ENCODE measurements around the gene NPTX2.
"Not testable (repeated sequence)": the region's sequence is repeated elsewhere in the genome, so short reads cannot be mapped to it uniquely, and the experiment has no call there.

NPTX2 gene, protein sequence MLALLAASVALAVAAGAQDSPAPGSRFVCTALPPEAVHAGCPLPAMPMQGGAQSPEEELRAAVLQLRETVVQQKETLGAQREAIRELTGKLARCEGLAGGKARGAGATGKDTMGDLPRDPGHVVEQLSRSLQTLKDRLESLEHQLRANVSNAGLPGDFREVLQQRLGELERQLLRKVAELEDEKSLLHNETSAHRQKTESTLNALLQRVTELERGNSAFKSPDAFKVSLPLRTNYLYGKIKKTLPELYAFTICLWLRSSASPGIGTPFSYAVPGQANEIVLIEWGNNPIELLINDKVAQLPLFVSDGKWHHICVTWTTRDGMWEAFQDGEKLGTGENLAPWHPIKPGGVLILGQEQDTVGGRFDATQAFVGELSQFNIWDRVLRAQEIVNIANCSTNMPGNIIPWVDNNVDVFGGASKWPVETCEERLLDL

DNA sequence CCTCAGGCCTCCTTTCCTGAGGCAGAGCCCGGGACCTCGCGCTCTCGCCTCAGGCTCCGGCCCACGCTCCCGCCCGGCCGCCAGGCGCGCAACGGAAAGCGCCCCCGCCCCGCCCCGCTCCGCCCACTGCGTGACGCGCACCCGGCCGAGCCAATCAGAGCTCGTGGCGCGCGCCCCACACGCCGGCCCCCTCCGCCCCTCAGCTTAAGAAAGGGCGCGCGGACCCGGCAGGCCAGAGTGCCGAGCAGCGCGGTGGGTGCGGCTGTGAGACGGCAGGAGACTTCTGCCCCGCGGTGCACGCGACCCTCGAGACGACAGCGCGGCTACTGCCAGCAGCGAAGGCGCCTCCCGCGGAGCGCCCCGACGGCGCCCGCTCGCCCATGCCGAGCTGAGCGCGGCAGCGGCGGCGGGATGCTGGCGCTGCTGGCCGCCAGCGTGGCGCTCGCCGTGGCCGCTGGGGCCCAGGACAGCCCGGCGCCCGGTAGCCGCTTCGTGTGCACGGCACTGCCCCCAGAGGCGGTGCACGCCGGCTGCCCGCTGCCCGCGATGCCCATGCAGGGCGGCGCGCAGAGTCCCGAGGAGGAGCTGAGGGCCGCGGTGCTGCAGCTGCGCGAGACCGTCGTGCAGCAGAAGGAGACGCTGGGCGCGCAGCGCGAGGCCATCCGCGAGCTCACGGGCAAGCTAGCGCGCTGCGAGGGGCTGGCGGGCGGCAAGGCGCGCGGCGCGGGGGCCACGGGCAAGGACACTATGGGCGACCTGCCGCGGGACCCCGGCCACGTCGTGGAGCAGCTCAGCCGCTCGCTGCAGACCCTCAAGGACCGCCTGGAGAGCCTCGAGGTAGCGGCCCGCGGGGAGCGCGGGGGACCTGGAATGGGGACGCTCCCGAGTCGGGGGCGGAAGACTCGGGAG lies at the start of gene NPTX2:
NPTX2 (plus strand) TSS at position 235 of the 909 bp plus-strand sequence; CDS start at position 412, 177 bp downstream.
- 0 out of 2 replicates have a peak, but pooled peaks cover 4% of the 10 kb centered on the region for H3K36me3 ChIP-seq (ENCODE audit: insufficient read depth, low read depth, low read length)
- no peaks in the 10 kb centered on the region for H3K9me3 ChIP-seq (ENCODE audit: insufficient read depth, low read depth, low read length)
- H3K27ac ChIP-seq (ENCODE audit: low read length), result no peak within 1 kb of the TSS
- peak within 1 kb of the TSS; percentile 63 for H3K4me3 ChIP-seq (ENCODE audit: low read length)
- H3K4me1 ChIP-seq (ENCODE audit: insufficient read depth, low read length), result peaks cover 14% of the 10 kb centered on the region; the same call in 1 of the 2 replicates
- peak within 1 kb of the TSS; percentile 33; the same call in 1 of the 2 replicates for H3K9ac ChIP-seq (ENCODE audit: low read depth, low read length)
- H3K27me3 ChIP-seq (ENCODE audit: insufficient read depth, low read length), result peaks cover 87% of the 10 kb centered on the region

DNA sequence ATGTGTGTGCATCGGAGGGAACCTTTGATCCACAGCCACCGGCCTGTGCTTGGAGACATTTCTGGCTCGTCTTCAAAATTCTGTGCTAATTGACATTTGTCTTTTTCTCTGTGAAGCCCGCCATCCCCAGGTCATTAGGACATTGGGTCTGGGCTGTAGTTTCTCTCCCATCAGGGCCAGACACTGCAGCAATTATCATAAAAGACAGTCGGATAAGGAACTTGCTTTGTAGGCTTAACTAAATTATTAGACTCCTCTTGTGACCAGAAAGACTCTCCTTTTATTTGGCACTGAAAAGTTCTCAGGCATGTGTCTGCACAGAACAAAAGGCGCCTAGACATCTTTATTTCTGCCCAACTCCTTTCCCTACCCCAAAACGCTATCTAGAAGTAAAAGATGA lies 49.1 kb upstream of the NPTX2 start:
- no peak overlapping the region for H3K27ac ChIP-seq (ENCODE audit: low read length)
- H3K9ac ChIP-seq (ENCODE audit: low read depth, low read length), result no peak overlapping the region
- H3K4me1 ChIP-seq (ENCODE audit: insufficient read depth, low read length), result 0 out of 2 replicates have a peak, but pooled peaks cover 2% of the 10 kb centered on the region
- peaks cover 12% of the 10 kb centered on the region for H3K9me3 ChIP-seq (ENCODE audit: insufficient read depth, low read depth, low read length)
- H3K4me3 ChIP-seq (ENCODE audit: low read length), result no peak overlapping the region
- H3K27me3 ChIP-seq (ENCODE audit: insufficient read depth, low read length), result no peaks in the 10 kb centered on the region
- no peaks in the 10 kb centered on the region for H3K36me3 ChIP-seq (ENCODE audit: insufficient read depth, low read depth, low read length)

DNA sequence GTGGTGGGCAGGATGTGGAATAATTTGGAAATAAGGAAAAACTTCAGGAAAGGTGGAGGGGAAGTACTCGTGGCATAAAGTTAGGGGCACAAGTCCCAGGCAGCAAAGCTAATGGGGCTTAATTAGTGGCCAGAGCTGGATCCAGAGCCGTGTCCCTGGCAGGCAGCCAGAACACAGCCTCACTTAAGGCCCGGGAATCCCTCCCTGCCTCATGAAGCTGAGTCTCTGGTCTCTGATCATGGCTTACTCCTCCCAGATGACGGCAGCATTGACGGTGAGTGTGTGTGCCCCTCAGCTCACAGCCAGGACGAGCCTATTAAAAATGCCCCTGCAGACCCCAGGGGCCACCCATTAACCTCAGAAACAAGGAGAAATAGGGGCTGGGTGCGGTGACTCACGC lies 48.2 kb upstream of the NPTX2 start:
- Histone ChIP-seq H3K4me1 (ENCODE audit: insufficient read depth, low read length) (0 out of 2 replicates have a peak, but pooled peaks cover 2% of the 10 kb centered on the region), H3K36me3 (ENCODE audit: insufficient read depth, low read depth, low read length) (no peaks in the 10 kb centered on the region), H3K4me3 (ENCODE audit: low read length) (no peak overlapping the region), H3K27me3 (ENCODE audit: insufficient read depth, low read length) (no peaks in the 10 kb centered on the region), H3K9me3 (ENCODE audit: insufficient read depth, low read depth, low read length) (peaks cover 12% of the 10 kb centered on the region), H3K27ac (ENCODE audit: low read length) (no peak overlapping the region), H3K9ac (ENCODE audit: low read depth, low read length) (no peak overlapping the region)

DNA sequence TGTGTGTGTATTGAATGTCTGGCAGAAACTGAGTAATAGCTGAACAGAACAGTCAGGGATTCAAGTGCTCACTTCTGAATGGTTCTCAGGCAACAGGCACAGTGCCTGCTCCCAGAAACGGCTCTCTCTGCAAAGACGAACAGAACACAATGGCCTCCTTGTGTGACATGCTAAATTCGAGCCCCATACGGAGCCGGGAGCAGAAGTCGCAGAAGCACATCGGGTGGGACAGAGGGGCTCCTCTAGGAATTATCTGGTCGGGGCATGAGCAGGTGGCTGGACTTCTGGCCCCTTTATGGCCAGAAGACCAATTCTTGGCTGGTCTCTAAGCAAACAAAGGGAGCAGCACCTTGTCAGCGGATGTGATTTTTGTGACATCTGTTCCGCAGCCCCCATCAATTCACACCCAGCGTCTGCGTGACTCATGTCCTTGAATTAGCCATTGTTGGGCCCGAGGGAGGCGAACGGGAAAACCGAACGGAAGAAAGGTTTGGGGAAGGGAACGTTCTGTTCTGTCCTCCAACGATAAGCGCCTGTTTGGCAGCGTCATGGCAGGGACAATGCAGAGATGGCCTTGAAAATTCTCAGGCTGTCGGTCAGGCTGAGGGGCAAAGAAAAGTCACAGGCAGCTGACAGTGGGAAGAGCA lies 47.3 kb upstream of the NPTX2 start:
- no peak overlapping the region for H3K4me3 ChIP-seq (ENCODE audit: low read length)
- H3K9ac ChIP-seq (ENCODE audit: low read depth, low read length), result no peak overlapping the region
- H3K4me1 ChIP-seq (ENCODE audit: insufficient read depth, low read length), result 0 out of 2 replicates have a peak, but pooled peaks cover 2% of the 10 kb centered on the region
- H3K9me3 ChIP-seq (ENCODE audit: insufficient read depth, low read depth, low read length), result peaks cover 5% of the 10 kb centered on the region; the same call in 1 of the 2 replicates
- no peaks in the 10 kb centered on the region for H3K27me3 ChIP-seq (ENCODE audit: insufficient read depth, low read length)
- H3K36me3 ChIP-seq (ENCODE audit: insufficient read depth, low read depth, low read length), result no peaks in the 10 kb centered on the region
- H3K27ac ChIP-seq (ENCODE audit: low read length), result no peak overlapping the region

DNA sequence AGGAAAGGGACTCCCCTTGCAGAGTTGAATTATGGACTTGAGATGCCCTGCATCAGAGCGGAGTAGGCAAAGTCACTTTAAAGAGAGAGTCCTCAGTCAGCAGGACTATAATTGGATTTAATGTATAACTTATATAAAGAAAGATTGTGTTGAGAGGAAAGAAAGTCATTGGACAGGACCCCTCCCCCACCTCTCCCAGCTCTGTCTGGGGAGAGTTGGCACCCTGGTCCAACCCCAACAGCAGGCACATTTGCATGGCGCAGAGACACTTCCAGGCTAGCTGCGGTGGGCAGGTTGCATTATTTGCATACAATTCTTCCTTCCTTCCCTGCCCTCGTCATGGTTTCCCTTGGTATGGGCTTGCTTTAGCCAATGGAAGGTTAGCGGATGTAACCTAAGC lies 46.1 kb upstream of the NPTX2 start:
- Histone ChIP-seq H3K4me3 (ENCODE audit: low read length) (no peak overlapping the region), H3K36me3 (ENCODE audit: insufficient read depth, low read depth, low read length) (no peaks in the 10 kb centered on the region), H3K27ac (ENCODE audit: low read length) (no peak overlapping the region), H3K4me1 (ENCODE audit: insufficient read depth, low read length) (0 out of 2 replicates have a peak, but pooled peaks cover 2% of the 10 kb centered on the region), H3K27me3 (ENCODE audit: insufficient read depth, low read length) (no peaks in the 10 kb centered on the region), H3K9ac (ENCODE audit: low read depth, low read length) (no peak overlapping the region), H3K9me3 (ENCODE audit: insufficient read depth, low read depth, low read length) (peaks cover 14% of the 10 kb centered on the region; the same call in 1 of the 2 replicates)

DNA sequence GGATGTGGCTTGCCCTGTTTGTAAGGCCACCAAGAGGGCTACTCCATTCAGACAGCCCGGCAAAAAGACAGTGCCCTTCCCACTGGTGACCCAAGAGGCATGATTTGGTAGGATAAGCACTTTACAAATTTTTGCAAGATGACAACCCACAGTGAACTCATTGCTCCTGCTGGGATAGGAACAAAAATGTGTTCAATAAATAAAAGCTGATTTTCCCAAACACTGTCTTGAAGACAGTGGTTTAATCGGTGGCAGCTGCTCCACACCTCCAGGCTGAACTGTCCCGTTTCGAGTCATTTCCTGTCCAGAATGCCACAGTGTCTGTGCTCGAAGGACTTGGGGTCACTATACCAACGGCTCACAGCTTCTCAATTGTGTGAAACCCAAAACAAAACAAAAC lies 45.1 kb upstream of the NPTX2 start:
- Histone ChIP-seq H3K27ac (ENCODE audit: low read length) (no peak overlapping the region), H3K4me1 (ENCODE audit: insufficient read depth, low read length) (0 out of 2 replicates have a peak, but pooled peaks cover 2% of the 10 kb centered on the region), H3K9me3 (ENCODE audit: insufficient read depth, low read depth, low read length) (peaks cover 19% of the 10 kb centered on the region; the same call in 1 of the 2 replicates), H3K4me3 (ENCODE audit: low read length) (no peak overlapping the region), H3K9ac (ENCODE audit: low read depth, low read length) (no peak overlapping the region), H3K36me3 (ENCODE audit: insufficient read depth, low read depth, low read length) (no peaks in the 10 kb centered on the region), H3K27me3 (ENCODE audit: insufficient read depth, low read length) (no peaks in the 10 kb centered on the region)

DNA sequence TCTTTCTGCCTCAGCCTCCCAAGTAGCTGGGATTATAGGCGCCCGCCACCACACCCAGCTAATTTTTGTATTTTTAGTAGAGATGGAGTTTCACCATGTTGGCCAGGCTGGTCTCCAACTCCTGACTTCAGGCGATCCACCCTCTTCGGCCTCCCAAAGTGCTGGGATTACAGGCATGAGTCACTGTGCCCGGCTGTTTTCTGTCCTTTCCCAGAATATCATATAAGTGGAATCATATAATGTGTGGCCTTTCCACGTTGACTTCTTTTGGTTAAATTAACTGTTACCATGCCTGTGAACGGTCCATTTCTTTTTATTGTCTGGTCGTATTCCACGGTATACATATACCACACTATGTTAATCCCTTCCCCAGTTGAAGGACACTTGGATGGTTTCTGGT lies 44.4 kb upstream of the NPTX2 start:
- not testable (repeated sequence) for H3K9ac ChIP-seq (ENCODE audit: low read depth, low read length); H3K27ac ChIP-seq (ENCODE audit: low read length); H3K27me3 ChIP-seq (ENCODE audit: insufficient read depth, low read length); H3K4me3 ChIP-seq (ENCODE audit: low read length); H3K36me3 ChIP-seq (ENCODE audit: insufficient read depth, low read depth, low read length); H3K4me1 ChIP-seq (ENCODE audit: insufficient read depth, low read length)
- peaks cover 19% of the 10 kb centered on the region; the same call in 1 of the 2 replicates for H3K9me3 ChIP-seq (ENCODE audit: insufficient read depth, low read depth, low read length)

DNA sequence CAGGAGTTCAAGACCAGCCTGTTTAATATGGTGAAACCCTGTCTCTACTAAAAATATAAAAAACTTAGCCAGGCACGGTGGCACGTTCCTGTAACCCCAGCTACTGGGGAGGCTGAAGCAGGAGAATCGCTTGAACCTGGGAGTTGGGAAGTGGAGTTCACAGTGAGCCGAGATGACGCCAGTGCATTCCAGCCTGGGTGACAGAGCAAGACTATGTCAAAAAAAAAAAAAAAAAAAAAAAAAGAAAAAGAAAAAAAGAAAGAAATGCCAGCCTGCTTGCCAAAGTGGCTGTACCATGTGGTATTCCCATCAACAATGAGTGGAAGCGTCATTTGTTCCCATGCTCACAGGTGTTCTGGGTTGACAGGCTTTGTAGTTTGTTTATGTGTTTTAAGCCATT lies 43.3 kb upstream of the NPTX2 start:
- Histone ChIP-seq H3K27ac (ENCODE audit: low read length) (no peak overlapping the region), H3K9ac (ENCODE audit: low read depth, low read length) (no peak overlapping the region), H3K4me3 (ENCODE audit: low read length) (no peak overlapping the region), H3K9me3 (ENCODE audit: insufficient read depth, low read depth, low read length) (peaks cover 19% of the 10 kb centered on the region; the same call in 1 of the 2 replicates), H3K27me3 (ENCODE audit: insufficient read depth, low read length) (no peaks in the 10 kb centered on the region), H3K4me1 (ENCODE audit: insufficient read depth, low read length) (0 out of 2 replicates have a peak, but pooled peaks cover 2% of the 10 kb centered on the region), H3K36me3 (ENCODE audit: insufficient read depth, low read depth, low read length) (no peaks in the 10 kb centered on the region)

DNA sequence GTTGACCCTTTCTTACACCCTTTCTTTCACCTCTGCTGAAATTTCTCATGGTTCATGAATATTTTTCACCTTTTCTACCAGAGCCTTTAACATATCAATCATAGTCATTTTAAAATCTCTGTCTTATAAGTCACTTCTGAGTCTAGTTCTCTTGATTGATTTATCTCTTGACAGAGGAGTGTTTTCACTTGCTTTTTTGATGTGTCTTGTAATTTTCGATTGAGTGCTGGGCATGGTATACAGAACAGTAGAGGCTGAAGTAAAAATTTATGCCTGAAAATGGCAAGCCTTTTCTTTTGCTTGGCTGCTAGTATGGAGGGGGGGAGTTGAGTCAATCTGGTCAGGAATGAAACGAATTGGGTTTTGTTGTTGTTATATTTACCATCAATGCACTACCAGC lies 41.2 kb upstream of the NPTX2 start:
- H3K4me3 ChIP-seq (ENCODE audit: low read length), result no peak overlapping the region
- no peaks in the 10 kb centered on the region for H3K4me1 ChIP-seq (ENCODE audit: insufficient read depth, low read length)
- no peak overlapping the region for H3K9ac ChIP-seq (ENCODE audit: low read depth, low read length)
- no peak overlapping the region for H3K27ac ChIP-seq (ENCODE audit: low read length)
- H3K9me3 ChIP-seq (ENCODE audit: insufficient read depth, low read depth, low read length), result peaks cover 19% of the 10 kb centered on the region; the same call in 1 of the 2 replicates
- no peaks in the 10 kb centered on the region for H3K27me3 ChIP-seq (ENCODE audit: insufficient read depth, low read length)
- no peaks in the 10 kb centered on the region for H3K36me3 ChIP-seq (ENCODE audit: insufficient read depth, low read depth, low read length)

DNA sequence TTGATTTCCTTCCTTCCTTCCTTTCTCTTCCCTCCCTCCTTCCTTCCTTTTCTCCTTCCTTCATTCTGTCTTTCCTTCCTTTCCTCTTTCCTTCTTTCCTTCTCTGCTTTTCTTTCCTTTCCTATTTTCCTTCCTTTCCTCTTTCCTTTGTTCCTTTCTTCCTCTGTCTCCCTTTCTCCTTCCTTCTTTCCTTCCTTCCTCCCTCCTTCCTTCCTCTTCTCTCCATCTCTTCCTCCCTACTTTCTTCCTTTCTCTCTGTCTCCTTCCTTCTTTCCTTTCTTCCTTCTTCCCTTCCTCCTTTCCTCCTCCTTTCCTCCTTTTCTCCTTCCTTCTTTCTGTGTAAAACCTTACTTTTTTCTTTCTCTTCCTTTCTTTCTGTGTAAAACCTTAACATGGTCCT lies 32.3 kb upstream of the NPTX2 start:
- H3K27ac ChIP-seq (ENCODE audit: low read length), result no peak overlapping the region
- H3K9me3 ChIP-seq (ENCODE audit: insufficient read depth, low read depth, low read length), result no peaks in the 10 kb centered on the region
- H3K4me3 ChIP-seq (ENCODE audit: low read length), result no peak overlapping the region
- H3K27me3 ChIP-seq (ENCODE audit: insufficient read depth, low read length), result no peaks in the 10 kb centered on the region
- no peak overlapping the region for H3K9ac ChIP-seq (ENCODE audit: low read depth, low read length)
- no peaks in the 10 kb centered on the region for H3K36me3 ChIP-seq (ENCODE audit: insufficient read depth, low read depth, low read length)
- H3K4me1 ChIP-seq (ENCODE audit: insufficient read depth, low read length), result no peaks in the 10 kb centered on the region

DNA sequence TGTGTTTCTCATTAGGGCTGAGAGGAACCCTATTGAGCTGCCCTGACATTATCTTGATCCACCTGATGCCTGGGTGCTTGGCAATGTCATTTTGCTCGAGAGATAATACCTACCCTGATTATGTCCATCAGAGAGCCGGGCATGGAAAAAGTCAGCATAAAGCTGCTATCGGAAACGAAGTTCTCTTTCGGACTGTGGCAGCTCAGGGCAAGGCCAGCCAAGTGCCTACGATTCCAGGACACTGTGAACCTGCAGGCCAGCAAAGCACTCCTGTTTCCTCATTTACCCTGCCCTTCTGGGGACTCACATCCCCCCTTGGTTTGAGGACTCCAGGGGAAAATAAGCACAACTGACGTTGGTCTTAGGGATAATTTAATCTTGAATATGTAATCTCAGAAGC lies 25.2 kb upstream of the NPTX2 start:
- Histone ChIP-seq H3K36me3 (ENCODE audit: insufficient read depth, low read depth, low read length) (no peaks in the 10 kb centered on the region), H3K9ac (ENCODE audit: low read depth, low read length) (no peak overlapping the region), H3K27ac (ENCODE audit: low read length) (no peak overlapping the region), H3K4me3 (ENCODE audit: low read length) (no peak overlapping the region), H3K9me3 (ENCODE audit: insufficient read depth, low read depth, low read length) (no peaks in the 10 kb centered on the region), H3K4me1 (ENCODE audit: insufficient read depth, low read length) (no peaks in the 10 kb centered on the region), H3K27me3 (ENCODE audit: insufficient read depth, low read length) (no peaks in the 10 kb centered on the region)
